Measurements from ENCODE around the gene LEMD3.
A peak's percentile ranks its signal among the peaks of the same experiment; 100 is the strongest.

The LEMD3 gene

GRCh38 chr12:65278576-65279368, 109.4 kb downstream of the LEMD3 start, which contains the start of gene MSRB3 (continued):
- TF ChIP-seq ZNF692 (tag by site-specific recombination; IDR thresholded peaks at IDR 0.05) (no peak; the same call in 1 of the 2 replicates), ZNF621 (tag by site-specific recombination; IDR thresholded peaks at IDR 0.05) (no peak), ZNF2 (tag by site-specific recombination; IDR thresholded peaks at IDR 0.05) (no peak; the same call in 1 of the 2 replicates), ZNF19 (tag by site-specific recombination; IDR thresholded peaks at IDR 0.05; ENCODE audit: low read depth) (no peak), ZBTB26 (tag by site-specific recombination; optimal IDR thresholded peaks at IDR 0.05) (peak; percentile 91), ZNF449 (tag by site-specific recombination; IDR thresholded peaks at IDR 0.05) (no peak), ZNF211 (tag by site-specific recombination; IDR thresholded peaks at IDR 0.05; ENCODE audit: low read depth) (no peak), PRDM4 (tag by site-specific recombination; IDR thresholded peaks at IDR 0.05) (no peak), ZNF664 (tag by site-specific recombination; IDR thresholded peaks at IDR 0.05) (no peak), YY1 (tag by site-specific recombination; IDR thresholded peaks at IDR 0.05) (peak; percentile 41; the same call in 1 of the 2 replicates), BCL6B (tag by site-specific recombination; IDR thresholded peaks at IDR 0.05) (no peak), ZNF280D (tag by site-specific recombination; IDR thresholded peaks at IDR 0.05) (0 out of 2 replicates have a peak, but pooled peaks have one; percentile 28), ZNF26 (tag by site-specific recombination; IDR thresholded peaks at IDR 0.05) (no peak), ZNF292 (tag by site-specific recombination; IDR thresholded peaks at IDR 0.05; ENCODE audit: borderline replicate concordance, low read depth) (no peak), ZNF843 (tag by site-specific recombination; IDR thresholded peaks at IDR 0.05) (no peak), FEZF1 (tag by site-specific recombination; IDR thresholded peaks at IDR 0.05) (0 out of 2 replicates have a peak, but pooled peaks have one; percentile 7), ZNF747 (tag by site-specific recombination; IDR thresholded peaks at IDR 0.05) (no peak), ZNF24 (tag by site-specific recombination; IDR thresholded peaks at IDR 0.05) (no peak), ZNF423 (tag by site-specific recombination; IDR thresholded peaks at IDR 0.05) (0 out of 2 replicates have a peak, but pooled peaks have one; percentile 12), ZNF677 (tag by site-specific recombination; IDR thresholded peaks at IDR 0.05) (no peak), ZNF274 (IDR thresholded peaks at IDR 0.05; ENCODE audit: low read length) (no peak), ZNF274 (tag by site-specific recombination; IDR thresholded peaks at IDR 0.05; ENCODE audit: borderline replicate concordance) (no peak), ZNF404 (tag by site-specific recombination; IDR thresholded peaks at IDR 0.05) (no peak), ZNF623 (tag by site-specific recombination; IDR thresholded peaks at IDR 0.05) (no peak), KLF1 (tag by site-specific recombination; IDR thresholded peaks at IDR 0.05) (peak; percentile 59), ZBTB1 (tag by site-specific recombination; IDR thresholded peaks at IDR 0.05) (no peak), ZXDB (tag by site-specific recombination; IDR thresholded peaks at IDR 0.05) (peak; percentile 66)

Data from HEK293 (cell line).